ENCODE results near the gene ANKS4B. TPM values are rescaled to one million over a fixed set of nuclear protein-coding genes. Genes with fewer than 3 reads are reported as not detected.
A peak's percentile ranks its signal among the peaks of the same experiment; 100 is the strongest.

The ANKS4B gene
- total and polyA plus RNA-seq, 9 donors: under 0.01 to 0.05 (median 0.04) TPM; not detected in 6

DNA sequence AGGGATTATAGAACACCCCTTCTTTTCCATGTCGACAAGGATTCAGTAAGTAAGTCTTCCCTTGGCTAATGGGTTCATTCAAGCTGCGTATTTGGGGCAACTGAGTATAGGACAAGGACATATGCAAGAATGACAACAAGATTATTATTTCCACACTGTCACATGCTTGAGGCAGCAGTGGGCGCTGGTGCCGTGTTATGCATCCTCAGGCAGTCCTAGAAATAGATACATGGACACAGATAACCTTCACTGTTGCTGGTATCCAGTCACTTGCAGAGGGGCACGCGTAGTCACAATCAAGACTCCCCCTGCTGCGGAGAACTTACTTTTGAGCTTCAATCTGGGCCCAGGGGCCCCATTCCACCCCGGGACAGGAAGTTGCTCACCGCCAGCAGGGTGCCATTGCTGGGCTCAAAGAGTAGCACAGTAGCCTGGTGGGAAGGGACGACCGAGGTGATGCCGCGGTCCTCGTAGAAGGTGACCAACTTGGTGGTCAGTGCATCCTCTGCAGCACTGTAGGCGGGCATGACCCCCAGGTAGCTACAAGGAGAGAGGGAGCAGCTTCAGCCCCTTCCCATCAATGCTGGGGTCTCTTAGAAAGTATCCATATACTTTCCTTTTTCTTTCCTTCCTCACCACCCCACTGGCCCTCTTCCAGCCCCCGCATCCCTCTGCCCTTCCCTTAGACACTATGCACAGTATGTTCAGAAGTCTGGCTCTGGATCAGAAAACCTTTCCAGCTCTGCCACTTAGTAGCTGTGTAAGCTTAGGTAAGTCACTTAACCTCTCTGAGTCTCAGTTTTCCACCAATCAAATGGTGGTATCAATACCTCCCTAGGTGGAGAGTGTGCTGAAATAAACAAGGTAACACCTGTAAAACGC lies 43.8 kb downstream of the ANKS4B start:
- H3K9me3 ChIP-seq: no peaks in the 10 kb centered on the region
- H3K27me3 ChIP-seq: no peaks in the 10 kb centered on the region
- 67 to 70% (median 69%) methylated on average over 17 of the region's 17 CpGs for WGBS, 3 donors
- intact Hi-C loops (cut with DNase I): loop anchor here in 1 of 4 donors (10.0 kb wide), 1 partner anchor 122 kb away; the partner anchor contains the start of genes DNAH3 and LDAF1
- DNase-seq: no peak
- TF ChIP-seq, protein P1, sequence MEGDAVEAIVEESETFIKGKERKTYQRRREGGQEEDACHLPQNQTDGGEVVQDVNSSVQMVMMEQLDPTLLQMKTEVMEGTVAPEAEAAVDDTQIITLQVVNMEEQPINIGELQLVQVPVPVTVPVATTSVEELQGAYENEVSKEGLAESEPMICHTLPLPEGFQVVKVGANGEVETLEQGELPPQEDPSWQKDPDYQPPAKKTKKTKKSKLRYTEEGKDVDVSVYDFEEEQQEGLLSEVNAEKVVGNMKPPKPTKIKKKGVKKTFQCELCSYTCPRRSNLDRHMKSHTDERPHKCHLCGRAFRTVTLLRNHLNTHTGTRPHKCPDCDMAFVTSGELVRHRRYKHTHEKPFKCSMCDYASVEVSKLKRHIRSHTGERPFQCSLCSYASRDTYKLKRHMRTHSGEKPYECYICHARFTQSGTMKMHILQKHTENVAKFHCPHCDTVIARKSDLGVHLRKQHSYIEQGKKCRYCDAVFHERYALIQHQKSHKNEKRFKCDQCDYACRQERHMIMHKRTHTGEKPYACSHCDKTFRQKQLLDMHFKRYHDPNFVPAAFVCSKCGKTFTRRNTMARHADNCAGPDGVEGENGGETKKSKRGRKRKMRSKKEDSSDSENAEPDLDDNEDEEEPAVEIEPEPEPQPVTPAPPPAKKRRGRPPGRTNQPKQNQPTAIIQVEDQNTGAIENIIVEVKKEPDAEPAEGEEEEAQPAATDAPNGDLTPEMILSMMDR (IDR thresholded peaks at IDR 0.05): no peak
- no peak for TF ChIP-seq EP300 (IDR thresholded peaks at IDR 0.05)
- TF ChIP-seq POLR2A (IDR thresholded peaks at IDR 0.05): no peak
- H3K27ac ChIP-seq: no peak overlapping the region
- peaks cover 3% of the 10 kb centered on the region for H3K4me1 ChIP-seq (ENCODE audit: insufficient read depth)
- H3K36me3 ChIP-seq: no peaks in the 10 kb centered on the region
- no peak overlapping the region for H3K4me3 ChIP-seq

DNA sequence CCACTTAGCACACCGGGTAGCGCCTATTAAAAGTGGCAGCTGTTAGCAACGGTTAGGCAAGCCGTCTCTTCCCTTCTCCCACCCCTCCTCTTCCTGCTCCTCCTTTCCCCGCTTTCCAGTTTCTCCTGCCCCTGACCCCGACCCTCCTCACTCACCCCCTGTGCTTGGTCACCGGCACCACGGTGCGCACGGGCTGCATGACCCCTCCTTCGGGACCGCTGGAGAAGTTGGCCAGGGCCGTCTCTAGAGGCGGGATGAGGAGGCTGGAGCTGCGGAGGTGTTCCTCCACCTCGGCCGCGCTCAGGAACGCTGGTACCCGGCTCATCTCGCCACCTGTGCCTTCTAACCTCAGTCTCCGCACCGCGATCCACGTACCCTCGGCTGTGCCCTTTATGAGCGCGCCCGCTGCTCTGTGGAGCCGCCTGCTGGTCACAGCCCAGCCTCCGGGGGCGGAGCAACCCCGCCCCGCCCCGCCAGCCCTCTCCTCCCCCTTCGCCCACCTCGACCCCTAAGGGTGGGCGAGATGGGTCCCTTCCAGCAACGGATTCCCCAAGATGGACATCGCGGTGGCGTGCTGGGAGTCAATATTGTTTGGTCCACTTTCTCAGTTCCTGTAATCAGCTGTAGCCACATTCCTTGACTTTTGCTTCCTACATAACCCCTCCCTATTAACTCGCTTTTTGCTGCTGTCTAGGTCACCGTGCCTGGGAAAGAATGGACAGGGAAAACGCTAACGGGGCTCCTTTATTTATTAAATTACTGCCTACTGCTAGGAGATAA lies 44.6 kb downstream of the ANKS4B start, which contains the start of gene CRYM:
Gene CRYM, minus strand, starts transcription at position 364 of the 780 bp plus-strand sequence. Its CDS starts 39 bp downstream, at position 325.
- Histone ChIP-seq H3K27ac (no peak within 1 kb of the TSS), H3K27me3 (no peaks in the 10 kb centered on the region), H3K36me3 (no peaks in the 10 kb centered on the region), H3K9me3 (no peaks in the 10 kb centered on the region), H3K4me3 (peak within 1 kb of the TSS; percentile 19), H3K4me1 (ENCODE audit: insufficient read depth) (peaks cover 3% of the 10 kb centered on the region)
- TF ChIP-seq POLR2A (IDR thresholded peaks at IDR 0.05) (no peak), EP300 (IDR thresholded peaks at IDR 0.05) (no peak)
- TF ChIP-seq, protein P1 (IDR thresholded peaks at IDR 0.05): peak; percentile 25 to 59 (median 47)
- peak; percentile 27 to 72 (median 60) for DNase-seq
- intact Hi-C loops (cut with DNase I): loop anchor here in 1 of 4 donors (10.0 kb wide), 1 partner anchor 123 kb away; the partner anchor contains the start of genes DNAH3 and LDAF1
- WGBS, 3 donors: 1% methylated on average over 46 of the region's 46 CpGs

DNA sequence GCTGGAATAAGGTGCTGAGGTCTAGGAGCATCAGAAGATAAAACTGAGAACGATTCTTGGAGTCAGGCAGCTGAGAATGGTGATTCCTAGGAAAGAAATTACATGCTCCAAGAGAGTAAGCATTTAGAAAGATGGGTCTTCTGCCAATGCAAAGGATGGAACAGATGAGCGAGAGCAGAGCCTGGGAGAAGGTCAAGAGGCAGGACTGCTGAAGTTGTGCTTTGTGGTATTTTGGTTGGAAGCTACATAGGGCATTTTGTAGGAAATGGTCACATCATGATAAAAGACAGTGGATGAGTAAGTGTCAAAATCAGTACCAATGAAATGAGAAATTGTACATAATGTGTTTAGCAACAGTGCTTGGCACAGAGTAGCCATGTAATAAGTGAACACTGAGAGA lies 46.0 kb downstream of the ANKS4B start:
- WGBS, 3 donors: 36 to 37% (median 37%) methylated on average over 2 of the region's 2 CpGs
- Histone ChIP-seq H3K9me3 (no peaks in the 10 kb centered on the region), H3K36me3 (no peaks in the 10 kb centered on the region), H3K27me3 (no peaks in the 10 kb centered on the region), H3K4me1 (ENCODE audit: insufficient read depth) (peaks cover 3% of the 10 kb centered on the region), H3K27ac (no peak overlapping the region), H3K4me3 (no peak overlapping the region)
- DNase-seq: no peak
- intact Hi-C loops (cut with DNase I): loop anchor here in 1 of 4 donors (10.0 kb wide), 1 partner anchor 125 kb away; the partner anchor contains the start of genes DNAH3 and LDAF1
- TF ChIP-seq, protein P1 (IDR thresholded peaks at IDR 0.05): no peak
- no peak for TF ChIP-seq EP300 (IDR thresholded peaks at IDR 0.05)
- TF ChIP-seq POLR2A (IDR thresholded peaks at IDR 0.05): no peak

DNA sequence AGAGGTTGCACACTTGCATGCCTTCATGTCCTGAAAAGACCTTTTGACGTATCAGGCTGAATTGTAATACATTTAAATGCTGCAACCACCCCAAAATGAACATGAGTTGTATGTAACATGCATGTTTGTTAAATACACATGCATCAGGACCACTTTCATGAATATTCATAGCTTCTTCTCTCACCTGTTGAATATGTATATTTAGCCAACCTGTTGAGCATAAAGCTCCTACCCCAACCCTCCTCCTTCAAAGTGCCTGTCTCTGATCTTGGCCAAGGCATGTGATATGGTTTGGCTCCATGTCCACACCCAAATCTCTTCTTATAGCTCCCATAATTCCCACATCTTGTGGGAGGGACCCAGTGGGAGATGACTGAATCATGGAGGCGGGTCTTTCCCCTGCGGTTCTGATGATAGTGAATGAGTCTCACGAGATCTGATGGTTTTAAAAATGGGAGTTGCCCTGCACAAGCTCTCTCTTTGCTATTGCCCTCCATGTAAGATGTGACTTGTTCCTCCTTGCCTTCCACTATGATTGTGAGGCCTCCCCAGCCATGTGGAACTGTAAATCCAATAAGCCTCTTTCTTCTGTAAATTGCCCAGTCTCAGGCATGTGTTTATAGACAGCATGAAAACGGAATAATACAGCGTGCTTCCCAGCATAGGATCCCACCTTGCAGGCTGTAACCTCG lies 48.3 kb downstream of the ANKS4B start:
- intact Hi-C loops (cut with DNase I): no loop called here
- H3K27me3 ChIP-seq: no peaks in the 10 kb centered on the region

More for the DNA sequence above, 48.3 kb downstream of the ANKS4B start:
- no peaks in the 10 kb centered on the region for H3K9me3 ChIP-seq
- H3K27ac ChIP-seq: no peak overlapping the region
- H3K4me3 ChIP-seq: no peak overlapping the region
- no peaks in the 10 kb centered on the region for H3K36me3 ChIP-seq
- DNase-seq: no peak
- peaks cover 3% of the 10 kb centered on the region for H3K4me1 ChIP-seq (ENCODE audit: insufficient read depth)
- 79 to 80% (median 79%) methylated on average over 7 of the region's 7 CpGs for WGBS, 3 donors
- TF ChIP-seq, protein P1 (IDR thresholded peaks at IDR 0.05): no peak
- TF ChIP-seq EP300 (IDR thresholded peaks at IDR 0.05) (no peak), POLR2A (IDR thresholded peaks at IDR 0.05) (no peak)
